ENCODE measurements around the gene STAT5B. TPM values are rescaled to one million over a fixed set of nuclear protein-coding genes. Genes with fewer than 3 reads are reported as not detected.

Gene STAT5B
- total and polyA plus RNA-seq, 2 of the 8 experiments (the other 6 are each of a cell fraction or from before 2014, with no cell fraction given), result 35.3 to 52.6 TPM

DNA sequence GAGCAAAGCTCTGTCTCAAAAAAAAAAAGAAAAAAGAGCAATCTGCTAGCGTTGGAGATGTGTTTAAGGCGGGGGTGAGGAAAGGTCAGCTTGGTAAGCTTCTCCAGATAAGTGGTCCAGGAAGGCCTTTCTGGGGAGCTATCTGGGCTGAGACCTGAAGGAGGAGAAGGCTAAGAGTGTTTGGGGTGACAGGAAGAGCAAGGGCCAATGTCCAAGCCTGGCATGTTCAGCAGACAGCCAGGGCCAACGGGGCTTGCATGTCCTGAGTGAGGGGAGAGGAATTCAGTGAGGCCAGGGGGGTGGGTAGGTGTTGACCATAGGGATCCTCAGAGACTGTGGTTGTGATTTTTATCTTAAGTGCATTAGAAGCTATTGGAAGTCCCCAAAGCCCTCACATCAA lies 27.5 kb upstream of the STAT5B start:
- Histone ChIP-seq H3K36me3 (ENCODE audit: control insufficient read depth in 2 of 4, insufficient read depth in 4 of 4, low read length in 3 of 4) (no peaks in the 10 kb centered on the region), H3K9me3 (ENCODE audit: insufficient read depth in 2 of 2, low read depth in 1 of 2, low read length in 1 of 2) (no peaks in the 10 kb centered on the region), H2BK5ac (ENCODE audit: low read depth, low read length) (no peak overlapping the region), H3K18ac (ENCODE audit: extremely low read depth, low read length) (no peak overlapping the region), H2AK5ac (ENCODE audit: low read depth, low read length) (no peak overlapping the region), H3K27ac (ENCODE audit: low read depth, low read length) (no peak overlapping the region), H3K79me1 (ENCODE audit: low read depth, low read length) (no peaks in the 10 kb centered on the region), H2BK20ac (ENCODE audit: low read length) (no peak overlapping the region), H3K23me2 (ENCODE audit: low read depth, low read length) (no peaks in the 10 kb centered on the region), H3K4ac (replicated peaks; ENCODE audit: insufficient read length, low read depth, low read length) (no peak overlapping the region), H2AFZ (ENCODE audit: low read length) (no peak overlapping the region), H3K9ac (replicated peaks in 1 of 4; ENCODE audit: extremely low read depth in 1 of 4, low read depth in 3 of 4, low read length in 3 of 4) (no peak overlapping the region), H3K4me3 (ENCODE audit: extremely low read depth in 1 of 4, insufficient read depth in 2 of 4, low read depth in 3 of 4, low read length in 4 of 4) (no peak overlapping the region), H3K56ac (replicated peaks; ENCODE audit: insufficient read length, low read depth, low read length) (no peak overlapping the region), H3K79me2 (ENCODE audit: control insufficient read depth in 1 of 2, insufficient read depth in 2 of 2, low read length in 2 of 2) (no peaks in the 10 kb centered on the region), H4K20me1 (replicated peaks in 1 of 2; ENCODE audit: control insufficient read depth in 1 of 2, insufficient read depth in 2 of 2, low read length in 2 of 2) (peaks cover 0 to 3% of the 10 kb centered on the region in 2 experiments), H4K5ac (ENCODE audit: insufficient read length, low read depth, low read length) (no peak overlapping the region), H3K4me2 (ENCODE audit: insufficient read depth in 1 of 2, low read depth in 2 of 2, low read length in 2 of 2) (no peak overlapping the region), H3K14ac (ENCODE audit: insufficient read length) (no peak overlapping the region), H3K4me1 (replicated peaks in 1 of 4; ENCODE audit: control insufficient read depth in 3 of 4, insufficient read depth in 4 of 4, low read length in 3 of 4) (no peaks in the 10 kb centered on the region; a peak in 1 of 7 replicates), H2BK15ac (ENCODE audit: low read length) (no peak overlapping the region), H3K23ac (ENCODE audit: insufficient read length) (no peak overlapping the region), H4K8ac (ENCODE audit: extremely low read depth, insufficient read depth, low read length) (no peak overlapping the region), H2BK12ac (ENCODE audit: low read depth, low read length) (no peak overlapping the region), H3K27me3 (replicated peaks in 1 of 4; ENCODE audit: control insufficient read depth in 3 of 4, extremely low read depth in 1 of 4, insufficient read depth in 3 of 4, low read length in 3 of 4) (no peaks in the 10 kb centered on the region), H2BK120ac (replicated peaks; ENCODE audit: low read depth, low read length) (no peak overlapping the region), H4K91ac (replicated peaks; ENCODE audit: insufficient read length, low read length) (no peak overlapping the region)
- no peak for TF ChIP-seq BCL11A (IDR thresholded peaks at IDR 0.05; ENCODE audit: low read depth in 2 of 2, low read length in 2 of 2)
- no peak for TF ChIP-seq FOSL1 (IDR thresholded peaks at IDR 0.05; ENCODE audit: insufficient read depth, low read depth, low read length)
- no peak for TF ChIP-seq TEAD4 (IDR thresholded peaks at IDR 0.05; ENCODE audit: low read depth, low read length)
- TF ChIP-seq, protein P1, sequence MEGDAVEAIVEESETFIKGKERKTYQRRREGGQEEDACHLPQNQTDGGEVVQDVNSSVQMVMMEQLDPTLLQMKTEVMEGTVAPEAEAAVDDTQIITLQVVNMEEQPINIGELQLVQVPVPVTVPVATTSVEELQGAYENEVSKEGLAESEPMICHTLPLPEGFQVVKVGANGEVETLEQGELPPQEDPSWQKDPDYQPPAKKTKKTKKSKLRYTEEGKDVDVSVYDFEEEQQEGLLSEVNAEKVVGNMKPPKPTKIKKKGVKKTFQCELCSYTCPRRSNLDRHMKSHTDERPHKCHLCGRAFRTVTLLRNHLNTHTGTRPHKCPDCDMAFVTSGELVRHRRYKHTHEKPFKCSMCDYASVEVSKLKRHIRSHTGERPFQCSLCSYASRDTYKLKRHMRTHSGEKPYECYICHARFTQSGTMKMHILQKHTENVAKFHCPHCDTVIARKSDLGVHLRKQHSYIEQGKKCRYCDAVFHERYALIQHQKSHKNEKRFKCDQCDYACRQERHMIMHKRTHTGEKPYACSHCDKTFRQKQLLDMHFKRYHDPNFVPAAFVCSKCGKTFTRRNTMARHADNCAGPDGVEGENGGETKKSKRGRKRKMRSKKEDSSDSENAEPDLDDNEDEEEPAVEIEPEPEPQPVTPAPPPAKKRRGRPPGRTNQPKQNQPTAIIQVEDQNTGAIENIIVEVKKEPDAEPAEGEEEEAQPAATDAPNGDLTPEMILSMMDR (IDR thresholded peaks at IDR 0.05; ENCODE audit: control extremely low read depth in 1 of 3, insufficient read depth in 1 of 3, low read depth in 1 of 3, low read length in 3 of 3), result no peak
- TF ChIP-seq, protein P2, sequence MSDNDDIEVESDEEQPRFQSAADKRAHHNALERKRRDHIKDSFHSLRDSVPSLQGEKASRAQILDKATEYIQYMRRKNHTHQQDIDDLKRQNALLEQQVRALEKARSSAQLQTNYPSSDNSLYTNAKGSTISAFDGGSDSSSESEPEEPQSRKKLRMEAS (IDR thresholded peaks at IDR 0.05), result no peak
- TF ChIP-seq SIX5 (IDR thresholded peaks at IDR 0.05; ENCODE audit: low read depth, low read length), result no peak
- TF ChIP-seq, protein P3, sequence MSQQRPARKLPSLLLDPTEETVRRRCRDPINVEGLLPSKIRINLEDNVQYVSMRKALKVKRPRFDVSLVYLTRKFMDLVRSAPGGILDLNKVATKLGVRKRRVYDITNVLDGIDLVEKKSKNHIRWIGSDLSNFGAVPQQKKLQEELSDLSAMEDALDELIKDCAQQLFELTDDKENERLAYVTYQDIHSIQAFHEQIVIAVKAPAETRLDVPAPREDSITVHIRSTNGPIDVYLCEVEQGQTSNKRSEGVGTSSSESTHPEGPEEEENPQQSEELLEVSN (IDR thresholded peaks at IDR 0.05), result no peak
- no peak for TF ChIP-seq KDM1A (IDR thresholded peaks at IDR 0.05; ENCODE audit: borderline replicate concordance, low read length)
- TF ChIP-seq CHD2 (IDR thresholded peaks at IDR 0.05; ENCODE audit: low read length), result no peak
- no peak for TF ChIP-seq SUZ12 (IDR thresholded peaks at IDR 0.05; ENCODE audit: low read length)
- no peak for TF ChIP-seq SIN3A (conservative IDR thresholded peaks at IDR 0.05 in 1 of 2, IDR thresholded peaks at IDR 0.05 in 1 of 2; ENCODE audit: low read depth in 1 of 2, low read length in 2 of 2)
- DNase-seq (ENCODE audit: low read depth in 1 of 2, low spot score in 2 of 2) (no peak), FAIRE-seq (no peak)
- CTCF ChIA-PET (ENCODE audit: partially characterized antibody), result interaction anchor here (0.6 to 4.8 kb wide), 5 partner anchors 8 to 1577 kb away, joined by 3 to 43 read pairs (median 4); no protein-coding TSS in a partner anchor
- WGBS, 2 experiments (ENCODE audit: extremely low coverage in 1 of 2, insufficient coverage in 1 of 2, insufficient read length in 1 of 2, insufficient replicate concordance in 2 of 2, low coverage in 1 of 2, low lambda C conversion rate in 2 of 2, missing lambda C conversion rate in 1 of 2), result 84% methylated on average over 3 of the region's 3 CpGs; no CpG with 5 or more reads in 1 of the 2 experiments
- POLR2A ChIA-PET (ENCODE audit: partially characterized antibody), result interaction anchor here (0.6 to 1.5 kb wide), 2 partner anchors 14 to 34 kb away, joined by 3 to 5 read pairs; no protein-coding TSS in a partner anchor

Measured in H1 (cell line).